Measurements from ENCODE around the gene EXT2. TPM values are rescaled to one million over a fixed set of nuclear protein-coding genes. Genes with fewer than 3 reads are reported as not detected.
A peak's percentile ranks its signal among the peaks of the same experiment; 100 is the strongest.

The EXT2 gene
- total RNA-seq, 1 experiment from 2014 or later = 77.0 TPM

GRCh38 chr11:44268614-44269080, 173.2 kb downstream of the EXT2 start:
- ChIA-PET CTCF (no interaction called here), POLR2A (ENCODE audit: unreplicated experiment) (no interaction called here)
- no peak overlapping the region for H2AFZ ChIP-seq (ENCODE audit: low read length)
- H3K79me2 ChIP-seq (ENCODE audit: low read length) = no peaks in the 10 kb centered on the region
- no peak overlapping the region for H3K4me3 ChIP-seq (ENCODE audit: low read length)
- no peak overlapping the region for H3K4me2 ChIP-seq (ENCODE audit: low read length)
- no peaks in the 10 kb centered on the region for H3K4me1 ChIP-seq (ENCODE audit: insufficient read depth, low read length)
- TF ChIP-seq EZH2 (IDR thresholded peaks at IDR 0.05; ENCODE audit: low read length, unreplicated experiment) (no peak), EZH2phosphoT487 (IDR thresholded peaks at IDR 0.05; ENCODE audit: borderline replicate concordance, low read length) (no peak)
- BruUV-seq (replicated peaks) = no TSS peak
- H3K9ac ChIP-seq (ENCODE audit: low read length) = no peak overlapping the region
- H3K27ac ChIP-seq (ENCODE audit: low read length) = no peak overlapping the region
- H3K9me2 ChIP-seq (replicated peaks; ENCODE audit: low read length) = no peaks in the 10 kb centered on the region
- no peaks in the 10 kb centered on the region for H4K20me1 ChIP-seq (ENCODE audit: low read length)
- intact Hi-C loops (cut with micrococcal nuclease) = no loop called here
- no peaks in the 10 kb centered on the region for H3K27me3 ChIP-seq (ENCODE audit: low read length)
- H3K36me3 ChIP-seq (ENCODE audit: low read depth, low read length) = no peaks in the 10 kb centered on the region
- no peaks in the 10 kb centered on the region for H3F3A ChIP-seq (ENCODE audit: low read length, unreplicated experiment)
- ATAC-seq (no peak), DNase-seq (no peak)
- no peaks in the 10 kb centered on the region for H3K9me3 ChIP-seq (ENCODE audit: low read length)

DNA sequence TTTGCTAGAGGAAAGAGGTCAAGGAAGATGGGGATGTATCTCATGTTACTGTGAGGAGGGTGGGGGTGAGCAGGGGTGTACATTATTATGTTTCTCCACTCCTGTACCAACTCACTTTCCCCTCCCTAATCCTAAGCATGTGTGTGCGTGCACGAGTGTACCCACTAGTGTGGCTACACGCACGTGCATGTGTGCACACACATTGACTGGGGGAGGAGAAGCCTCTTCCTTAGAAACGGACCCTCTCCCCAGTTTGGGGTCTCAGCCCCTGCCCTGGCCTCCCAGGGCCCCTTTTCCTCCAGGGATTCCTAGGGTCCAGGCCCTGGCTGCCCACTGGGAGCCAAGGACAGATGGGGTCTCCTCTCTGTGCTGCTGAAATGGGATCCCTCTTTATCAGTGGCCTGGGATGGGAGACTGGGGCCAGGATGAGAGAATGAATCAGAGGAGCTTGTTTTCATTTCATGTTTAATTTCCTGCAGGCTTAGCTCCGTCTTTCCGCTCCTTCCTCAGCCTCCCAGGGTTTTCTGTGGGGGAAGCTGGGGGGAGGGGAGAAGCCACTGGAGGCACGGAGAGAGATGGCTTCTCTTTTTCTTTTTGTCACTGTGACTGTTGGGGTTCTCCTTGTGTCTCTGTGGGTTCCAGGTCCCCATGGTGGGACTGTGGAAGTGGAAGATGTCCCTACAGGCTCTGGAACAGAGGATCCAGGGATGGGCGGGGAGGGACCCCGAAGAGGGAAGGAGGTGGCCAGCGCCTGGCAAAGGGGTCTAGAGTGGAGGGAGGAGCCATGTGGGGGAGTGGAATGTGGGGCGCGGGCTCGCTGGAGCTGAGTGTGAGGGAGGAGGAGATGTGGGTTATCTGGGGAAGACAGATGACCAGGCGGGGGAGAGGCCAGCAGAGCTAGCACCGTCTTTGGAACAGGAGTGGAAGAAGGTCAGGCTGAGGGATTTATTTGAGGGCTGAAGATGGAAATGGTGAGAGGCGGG, 174.2 kb downstream of the EXT2 start:
- H3K9ac ChIP-seq (ENCODE audit: low read length) = no peak overlapping the region
- H3K9me3 ChIP-seq (ENCODE audit: low read length) = no peaks in the 10 kb centered on the region
- POLR2A ChIA-PET (ENCODE audit: unreplicated experiment) = no interaction called here
- TF ChIP-seq EZH2phosphoT487 (IDR thresholded peaks at IDR 0.05; ENCODE audit: borderline replicate concordance, low read length) (no peak), EZH2 (IDR thresholded peaks at IDR 0.05; ENCODE audit: low read length, unreplicated experiment) (no peak), CTCF (conservative IDR thresholded peaks at IDR 0.05; ENCODE audit: low read depth, low read length) (no peak)
- CTCF ChIA-PET = no interaction called here
- peak; percentile 46; the same call in 1 of the 2 replicates for ATAC-seq
- H3K4me1 ChIP-seq (ENCODE audit: insufficient read depth, low read length) = no peaks in the 10 kb centered on the region
- no peaks in the 10 kb centered on the region for H3K27me3 ChIP-seq (ENCODE audit: low read length)
- no peak overlapping the region for H3K4me3 ChIP-seq (ENCODE audit: low read length)
- no peaks in the 10 kb centered on the region for H3K9me2 ChIP-seq (replicated peaks; ENCODE audit: low read length)
- H2AFZ ChIP-seq (ENCODE audit: low read length) = no peak overlapping the region
- no peak overlapping the region for H3K4me2 ChIP-seq (ENCODE audit: low read length)
- H4K20me1 ChIP-seq (ENCODE audit: low read length) = no peaks in the 10 kb centered on the region
- no peaks in the 10 kb centered on the region for H3K79me2 ChIP-seq (ENCODE audit: low read length)
- no peak overlapping the region for H3K27ac ChIP-seq (ENCODE audit: low read length)
- no peaks in the 10 kb centered on the region for H3K36me3 ChIP-seq (ENCODE audit: low read depth, low read length)
- intact Hi-C loops (cut with micrococcal nuclease) = no loop called here
- no TSS peak for BruUV-seq (replicated peaks)
- no peaks in the 10 kb centered on the region for H3F3A ChIP-seq (ENCODE audit: low read length, unreplicated experiment)
- DNase-seq = no peak

DNA sequence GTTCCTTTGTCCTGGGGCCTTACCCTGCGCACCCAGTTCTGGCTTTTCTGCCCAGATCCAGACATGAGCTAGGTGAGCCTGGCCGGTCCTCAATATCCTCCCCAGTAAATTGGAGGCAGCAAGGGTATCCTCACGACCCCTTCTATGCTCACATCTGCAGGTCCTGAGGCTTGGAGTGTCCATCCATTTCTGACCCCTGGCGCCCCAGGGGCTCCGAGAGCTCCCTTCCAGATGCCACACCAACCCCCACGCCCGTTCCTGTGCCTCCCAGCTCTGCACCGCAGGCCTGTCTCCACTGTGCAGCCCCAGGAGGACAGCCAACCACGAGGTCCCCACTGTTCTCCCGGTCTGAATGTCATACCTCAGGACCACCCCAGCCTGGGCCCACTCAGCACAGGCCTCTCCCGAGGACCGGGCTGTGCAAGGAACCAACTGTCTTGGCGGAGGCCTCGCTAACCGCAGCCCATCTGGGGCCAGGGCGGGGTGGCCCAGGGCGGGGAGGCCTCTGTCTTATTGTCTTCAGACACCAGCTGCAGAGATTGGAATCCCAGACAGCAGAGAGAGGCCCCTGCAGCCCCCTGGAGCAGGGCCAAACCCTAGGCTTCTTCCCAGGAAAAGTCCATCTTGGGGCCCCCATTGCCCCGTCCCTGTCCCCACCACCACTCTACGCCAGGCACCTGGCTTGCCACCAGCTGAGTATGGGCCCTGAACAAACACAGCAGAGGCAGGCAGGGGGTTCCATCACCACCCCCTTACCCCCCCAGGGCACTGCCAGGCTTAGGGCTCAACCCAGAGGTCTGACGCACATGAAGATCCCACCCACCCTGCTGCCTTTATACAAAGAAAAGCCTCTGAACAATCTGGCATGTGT, 175.2 kb downstream of the EXT2 start:
- intact Hi-C loops (cut with micrococcal nuclease) = no loop called here
- Histone ChIP-seq H3K36me3 (ENCODE audit: low read depth, low read length) (no peaks in the 10 kb centered on the region), H3K79me2 (ENCODE audit: low read length) (no peaks in the 10 kb centered on the region), H3K4me1 (ENCODE audit: insufficient read depth, low read length) (no peaks in the 10 kb centered on the region), H3K4me2 (ENCODE audit: low read length) (no peak overlapping the region), H3K4me3 (ENCODE audit: low read length) (no peak overlapping the region), H3K27ac (ENCODE audit: low read length) (no peak overlapping the region), H3K9me2 (replicated peaks; ENCODE audit: low read length) (no peaks in the 10 kb centered on the region), H3K9ac (ENCODE audit: low read length) (no peak overlapping the region), H2AFZ (ENCODE audit: low read length) (no peak overlapping the region), H4K20me1 (ENCODE audit: low read length) (no peaks in the 10 kb centered on the region), H3K9me3 (ENCODE audit: low read length) (no peaks in the 10 kb centered on the region), H3K27me3 (ENCODE audit: low read length) (no peaks in the 10 kb centered on the region), H3F3A (ENCODE audit: low read length, unreplicated experiment) (no peaks in the 10 kb centered on the region)
- BruUV-seq (replicated peaks) = no TSS peak
- ChIA-PET CTCF (no interaction called here), POLR2A (ENCODE audit: unreplicated experiment) (no interaction called here)
- no peak for ATAC-seq
- no peak for TF ChIP-seq EZH2 (IDR thresholded peaks at IDR 0.05; ENCODE audit: low read length, unreplicated experiment)
- no peak for DNase-seq
